Measurements from ENCODE around the gene ATP5PD.
A peak's percentile ranks its signal among the peaks of the same experiment; 100 is the strongest.
"Not testable (repeated sequence)": the region's sequence is repeated elsewhere in the genome, so short reads cannot be mapped to it uniquely, and the experiment has no call there.

The ATP5PD gene

DNA sequence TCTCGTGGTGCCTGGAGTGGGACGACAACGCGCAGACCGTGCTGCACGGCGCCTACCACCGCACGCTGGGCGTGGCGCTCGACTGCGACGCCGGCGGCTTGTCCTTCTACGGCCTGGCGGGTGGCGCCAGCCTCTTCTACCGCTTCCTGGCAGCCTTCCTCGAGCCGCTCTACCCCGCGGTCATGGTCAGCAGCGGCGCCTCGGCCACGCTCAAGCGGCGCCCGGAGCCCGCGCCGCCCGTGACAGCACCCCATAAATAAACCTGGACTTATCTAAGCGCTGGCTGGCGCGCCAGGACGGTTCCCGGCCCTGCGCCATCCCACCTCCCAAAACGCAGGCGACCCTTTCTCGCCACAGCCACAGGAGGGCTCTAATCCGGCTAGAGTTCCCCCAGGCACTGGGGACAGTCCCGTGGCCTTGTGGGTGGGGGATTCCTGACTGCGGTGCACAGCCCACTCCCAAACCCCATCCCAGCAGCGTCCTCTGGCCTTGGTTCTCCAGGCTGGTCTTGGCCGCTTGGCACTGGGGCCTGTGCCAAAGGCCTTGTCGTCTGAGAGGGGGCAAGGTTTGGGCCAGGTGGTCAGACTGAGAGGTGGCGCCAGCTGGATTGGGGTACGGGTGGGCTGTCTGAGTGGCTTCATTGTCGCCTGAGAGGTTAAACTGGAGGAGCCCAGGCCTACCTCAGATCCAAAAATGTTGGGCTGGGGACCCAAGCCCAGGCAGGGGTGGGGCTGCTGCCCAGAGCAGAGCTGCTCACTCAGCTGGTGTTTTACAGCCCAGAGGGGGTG is 30.9 kb upstream of the ATP5PD start:
- peak; percentile 40 for DNase-seq (ENCODE audit: low spot score)

DNA sequence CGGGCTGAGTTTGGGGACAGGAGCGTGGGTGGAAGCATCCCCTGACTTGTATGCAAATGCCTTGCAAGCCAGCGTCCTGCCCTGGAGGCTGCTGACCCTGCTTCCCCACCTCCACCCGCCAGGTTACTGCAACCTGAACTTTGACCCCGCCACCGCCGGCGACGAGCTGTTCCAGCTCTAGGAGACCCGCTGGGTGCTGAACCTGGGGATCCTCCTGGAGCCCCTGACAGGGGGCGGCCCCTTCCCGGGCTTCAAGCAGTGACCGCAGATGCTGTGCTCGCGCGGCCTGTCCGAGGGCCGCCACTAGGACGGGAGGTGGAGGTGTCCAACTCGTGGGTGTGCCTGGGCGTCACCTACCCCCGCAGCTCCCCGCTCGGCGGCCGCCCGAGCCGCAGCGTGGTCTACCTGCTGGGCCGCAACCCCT is 30.3 kb upstream of the ATP5PD start:
- no peak for DNase-seq (ENCODE audit: low spot score)

DNA sequence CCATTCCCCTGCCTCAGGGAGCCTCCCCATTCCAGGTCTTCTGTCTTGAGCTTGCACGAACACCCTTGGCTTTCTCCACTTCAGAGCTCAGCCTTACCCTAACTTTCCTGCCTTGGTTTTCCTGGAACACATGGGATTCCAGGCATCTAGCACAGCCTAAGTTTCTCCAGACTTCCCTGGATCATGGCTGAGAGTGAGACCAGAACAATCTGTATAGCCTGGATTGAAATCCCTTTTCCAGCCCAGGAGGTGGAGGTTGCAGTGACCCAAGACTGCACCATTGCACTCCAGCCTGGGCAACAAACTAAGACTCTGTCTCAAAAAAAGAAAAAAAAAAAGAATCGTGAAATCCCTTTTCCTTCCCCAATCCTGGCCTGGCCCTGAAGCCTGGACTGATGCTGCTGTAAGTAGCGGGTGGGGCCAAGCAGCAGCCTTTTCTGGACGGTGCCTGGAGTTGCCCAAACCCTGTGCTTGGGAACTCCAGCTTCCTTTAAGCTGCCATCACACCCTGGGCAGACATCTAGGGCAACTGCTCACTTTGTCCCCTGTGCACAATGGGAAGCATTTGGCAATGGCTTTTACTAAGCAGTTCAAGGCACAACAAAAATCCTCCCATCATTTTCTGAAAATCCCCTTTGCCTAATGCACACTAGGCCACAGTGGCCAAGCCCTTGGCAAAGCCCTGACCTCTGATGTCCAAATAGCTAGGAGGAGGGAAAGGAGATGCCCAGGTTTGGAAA is 29.0 kb upstream of the ATP5PD start:
- DNase-seq (ENCODE audit: low spot score) = no peak

DNA sequence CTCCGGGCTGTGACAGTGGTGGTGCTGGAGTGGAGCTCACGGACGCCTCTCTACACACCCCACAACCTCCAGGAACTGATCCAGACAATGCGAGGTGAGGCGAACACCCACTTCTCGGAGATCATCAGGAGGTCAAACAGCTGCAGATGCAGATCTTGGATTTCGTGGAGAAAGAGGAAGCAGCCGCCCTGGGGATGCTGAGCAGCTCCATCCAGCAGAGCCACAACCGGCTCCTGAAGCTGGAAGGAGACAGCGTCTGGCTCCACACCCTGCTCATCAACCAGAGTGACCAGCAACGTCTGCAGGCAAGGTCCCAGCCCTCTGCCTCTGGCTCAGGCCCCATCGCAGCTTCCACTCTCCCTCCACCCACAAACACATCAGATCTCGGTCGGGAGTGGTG is 27.8 kb upstream of the ATP5PD start:
- DNase-seq (ENCODE audit: low spot score) = no peak

DNA sequence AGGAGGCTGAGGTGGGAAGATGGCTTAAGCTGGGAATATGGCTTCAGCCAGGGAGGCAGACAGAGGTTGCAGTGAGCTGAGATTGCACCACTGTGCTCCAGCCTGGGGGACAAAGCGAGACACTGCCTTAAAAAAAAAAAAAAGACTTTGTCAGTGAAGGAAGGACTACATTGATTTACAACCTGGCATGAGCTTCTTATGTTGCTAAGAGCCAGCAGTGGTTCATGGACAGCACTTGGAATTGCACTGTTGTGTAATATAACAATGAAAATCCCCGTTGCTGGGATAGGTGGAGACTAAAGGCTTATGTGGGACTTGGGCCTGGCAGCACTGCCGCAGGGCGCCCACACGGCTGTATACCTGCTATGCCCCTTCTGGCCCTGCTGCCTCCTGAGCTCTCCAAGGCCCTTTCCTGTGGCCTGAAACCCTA is 26.9 kb upstream of the ATP5PD start:
- DNase-seq (ENCODE audit: low spot score) = no peak

DNA sequence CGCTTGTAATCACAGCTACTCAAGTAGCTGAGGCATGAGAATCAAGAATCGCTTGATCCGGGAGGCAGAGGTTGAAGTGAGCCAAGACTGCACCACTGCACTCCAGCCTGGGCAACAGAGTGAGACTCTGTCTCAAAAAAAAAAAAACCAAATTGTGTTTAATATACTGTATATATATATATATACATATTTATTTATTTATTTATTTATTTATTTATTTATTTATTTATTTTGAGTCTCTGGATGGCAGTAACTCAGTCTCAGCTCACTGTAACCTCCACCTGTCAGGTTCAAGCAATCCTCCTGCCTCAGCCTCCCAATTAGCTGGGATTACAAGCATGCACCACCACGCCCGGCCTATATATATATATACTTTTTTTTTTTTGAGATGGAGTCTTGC is 26.1 kb upstream of the ATP5PD start:
- not testable (repeated sequence) for DNase-seq (ENCODE audit: low spot score)

DNA sequence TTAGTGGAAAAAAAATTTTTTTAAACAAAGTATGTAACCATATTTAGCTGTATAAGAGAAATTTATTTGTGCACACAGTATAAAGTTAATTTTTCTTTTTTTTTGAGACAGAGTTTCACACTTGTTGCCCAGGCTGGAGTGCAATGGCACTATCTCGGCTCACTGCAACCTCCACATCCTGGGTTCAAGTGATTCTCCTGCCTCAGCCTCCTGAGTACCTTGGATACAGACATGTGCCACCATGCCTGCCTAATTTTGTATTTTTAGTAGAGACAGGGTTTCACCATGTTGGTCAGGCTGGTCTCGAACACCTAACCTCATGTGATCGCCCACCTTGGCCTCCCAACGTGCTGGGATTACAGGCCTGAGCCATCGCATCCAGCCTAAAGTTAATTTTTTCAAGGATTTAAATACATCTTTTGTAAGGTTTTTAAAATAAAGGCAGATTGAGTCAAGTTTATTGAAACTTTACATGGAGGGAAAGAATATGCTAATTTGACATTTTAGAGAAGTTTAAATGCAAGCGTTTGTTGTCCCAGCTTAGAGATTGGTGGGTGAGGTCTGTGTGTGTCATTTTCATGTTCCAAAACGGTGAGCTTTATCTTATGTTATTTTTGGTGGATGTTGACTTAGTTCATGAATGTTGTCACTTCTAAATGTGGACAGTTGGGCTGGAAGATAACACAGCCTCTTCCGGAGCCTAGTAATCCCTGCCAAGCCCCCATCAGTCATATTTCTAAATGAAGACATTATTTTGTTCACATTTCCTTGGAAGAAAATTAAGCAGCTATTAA is 24.9 kb upstream of the ATP5PD start:
- not testable (repeated sequence) for DNase-seq (ENCODE audit: low spot score)

DNA sequence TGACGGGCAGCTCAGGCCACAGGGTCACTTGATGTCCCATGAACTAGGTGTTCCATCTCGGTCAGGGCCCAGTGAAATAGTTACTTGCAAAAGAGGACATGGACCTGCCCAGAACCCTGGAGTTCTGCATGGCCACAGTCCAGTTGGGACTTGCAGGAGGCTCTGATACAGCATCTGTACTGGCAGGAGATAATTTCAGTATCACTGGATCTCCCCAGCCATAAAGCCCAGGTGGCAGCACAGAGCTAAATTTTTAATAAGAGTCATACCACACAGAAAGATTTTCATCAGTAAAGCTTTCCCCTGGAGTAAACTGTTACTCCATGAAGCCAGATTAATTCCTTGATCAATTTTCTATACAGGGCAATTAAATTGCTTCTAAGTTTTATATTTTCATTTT is 23.0 kb upstream of the ATP5PD start:
- DNase-seq (ENCODE audit: low spot score) = no peak

DNA sequence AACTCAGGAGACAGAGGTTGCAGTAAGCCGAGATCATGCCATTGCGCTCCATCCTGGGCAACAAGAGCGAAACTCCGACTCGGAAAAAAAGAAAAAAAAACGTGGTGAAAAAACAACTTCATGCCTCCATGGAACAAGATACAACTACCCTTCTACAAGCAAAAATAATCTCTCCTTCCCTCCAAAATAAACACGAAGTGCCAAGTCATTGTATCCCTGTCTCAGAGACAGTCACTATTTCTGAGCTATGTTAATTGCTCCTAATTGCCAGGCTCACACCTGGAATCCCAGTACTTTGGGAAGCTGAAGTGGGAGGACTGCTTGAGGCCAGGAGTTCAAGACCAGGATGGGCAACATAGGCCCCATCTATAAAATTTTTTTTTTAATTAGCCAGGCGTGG is 22.0 kb upstream of the ATP5PD start:
- no peak for DNase-seq (ENCODE audit: low spot score)

DNA sequence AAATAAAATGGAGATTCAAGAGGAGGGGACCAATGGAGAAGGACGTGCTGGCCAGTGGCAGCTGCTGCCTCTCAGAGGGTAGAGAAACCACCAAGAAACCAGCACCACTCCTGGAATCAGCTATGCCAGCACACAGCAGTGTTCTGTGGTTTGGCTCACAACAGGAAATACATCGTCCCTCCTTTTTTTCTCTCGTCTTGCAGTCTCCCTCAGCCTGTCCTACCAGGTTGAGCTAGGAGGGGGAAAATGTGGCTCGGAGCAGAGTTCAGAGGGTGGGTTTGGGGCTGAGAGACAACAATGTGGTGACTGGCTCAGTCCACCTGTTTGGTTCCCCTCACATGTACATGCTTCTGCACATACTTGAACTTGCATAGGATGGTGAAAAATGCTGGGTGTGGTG is 21.1 kb upstream of the ATP5PD start:
- DNase-seq (ENCODE audit: low spot score) = peak; percentile 51

DNA sequence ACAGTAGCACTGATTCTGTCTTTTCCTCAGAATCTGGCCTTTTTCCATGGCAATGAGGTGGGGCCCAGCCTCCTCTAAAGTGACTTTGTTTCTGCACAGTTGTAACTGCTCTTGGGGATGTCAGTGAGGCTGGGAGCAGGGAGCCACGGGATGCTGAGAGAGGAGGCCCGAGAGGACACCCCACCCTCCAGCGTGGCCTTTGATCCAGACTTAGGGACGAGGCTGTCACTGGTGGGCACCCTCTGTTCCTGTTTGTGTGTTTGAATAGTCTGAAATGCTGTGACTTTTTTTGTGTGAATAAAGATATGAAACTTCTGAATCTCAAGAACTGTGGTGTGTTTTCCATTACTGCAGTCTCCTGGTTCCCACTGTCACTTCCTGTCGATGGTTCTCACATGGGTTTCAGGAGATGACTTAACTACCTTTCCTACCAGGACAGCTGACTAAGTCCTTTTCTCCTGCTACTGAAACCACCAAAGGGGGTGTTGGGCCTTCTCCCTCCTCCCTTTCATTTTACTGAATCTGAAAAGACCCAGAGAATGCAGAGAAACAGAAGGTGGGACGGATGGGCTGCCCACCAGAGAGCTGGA is 18.9 kb upstream of the ATP5PD start:
- DNase-seq (ENCODE audit: low spot score) = no peak

DNA sequence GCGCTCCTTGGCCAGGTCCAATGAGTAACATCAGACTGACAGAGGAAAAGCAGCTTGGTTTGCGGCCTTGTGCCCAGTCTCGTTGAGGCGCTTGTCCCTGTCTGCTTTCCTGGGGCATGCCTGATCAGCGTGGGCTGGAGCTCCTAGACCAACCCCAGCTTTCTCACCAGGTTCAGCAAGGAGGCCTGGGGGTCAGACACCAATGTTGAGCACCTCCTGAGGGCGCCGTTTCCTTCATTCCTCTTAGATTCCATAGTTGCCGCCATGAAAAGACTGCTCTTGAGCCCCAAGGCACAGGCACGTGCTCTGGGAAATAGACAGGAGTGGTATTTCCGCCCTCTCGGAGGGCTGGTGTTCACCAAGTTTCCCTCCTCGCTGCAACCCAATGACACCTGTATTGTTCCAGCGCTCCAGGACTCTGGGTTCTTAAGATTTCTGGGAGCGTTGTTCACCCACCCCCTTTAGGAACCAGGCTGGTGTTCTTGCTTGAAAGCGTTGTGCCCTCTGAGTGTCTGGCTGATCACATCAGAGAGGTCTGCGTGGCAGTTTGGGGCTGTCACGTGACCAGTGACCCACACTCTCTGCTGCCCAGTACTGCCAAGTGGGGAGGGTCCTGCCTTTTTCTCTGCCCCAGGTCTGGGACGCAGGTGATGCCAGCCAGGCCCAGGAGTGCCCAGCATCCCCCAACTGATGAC is 18.2 kb upstream of the ATP5PD start:
- no peak for DNase-seq (ENCODE audit: low spot score)

DNA sequence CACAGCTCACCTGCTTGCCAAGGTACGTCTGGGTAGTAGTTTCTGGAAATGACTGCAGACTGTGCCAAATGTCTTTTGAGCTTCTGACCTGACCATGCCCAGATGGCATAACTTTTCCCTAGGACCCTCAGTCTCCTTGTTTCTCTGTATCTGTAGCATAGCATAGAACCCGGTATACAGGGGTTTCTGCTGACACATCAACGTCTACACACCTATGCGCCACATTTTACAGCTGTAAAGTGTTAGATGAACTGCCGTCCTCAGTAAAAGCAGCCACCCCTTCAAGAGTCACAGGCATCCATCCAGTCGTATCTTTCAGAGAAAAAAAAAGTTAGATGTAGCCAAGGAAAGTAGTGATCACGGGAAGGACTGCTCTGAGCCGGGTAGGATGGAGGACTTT is 17.7 kb upstream of the ATP5PD start:
- no peak for DNase-seq (ENCODE audit: low spot score)

DNA sequence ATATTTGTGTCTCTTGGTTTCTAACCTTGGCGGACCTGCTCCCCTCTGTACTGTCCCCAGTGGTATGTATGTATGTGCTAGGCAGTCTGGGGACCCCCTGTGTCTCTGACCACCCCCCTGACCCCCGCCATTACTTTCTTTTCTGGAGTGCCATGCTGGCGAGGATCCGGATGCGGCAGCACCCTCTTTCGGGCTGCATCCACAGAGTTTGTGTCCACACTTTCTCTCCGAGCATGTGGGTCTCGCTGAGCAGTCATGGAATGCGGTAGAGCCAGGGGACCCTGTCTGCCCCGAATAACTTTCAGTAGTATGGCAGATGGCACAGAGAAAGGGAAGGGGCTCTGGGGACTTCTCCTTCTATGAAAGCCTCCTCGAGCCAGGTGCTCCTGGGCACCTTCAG is 17.3 kb upstream of the ATP5PD start:
- no peak for DNase-seq (ENCODE audit: low spot score)

DNA sequence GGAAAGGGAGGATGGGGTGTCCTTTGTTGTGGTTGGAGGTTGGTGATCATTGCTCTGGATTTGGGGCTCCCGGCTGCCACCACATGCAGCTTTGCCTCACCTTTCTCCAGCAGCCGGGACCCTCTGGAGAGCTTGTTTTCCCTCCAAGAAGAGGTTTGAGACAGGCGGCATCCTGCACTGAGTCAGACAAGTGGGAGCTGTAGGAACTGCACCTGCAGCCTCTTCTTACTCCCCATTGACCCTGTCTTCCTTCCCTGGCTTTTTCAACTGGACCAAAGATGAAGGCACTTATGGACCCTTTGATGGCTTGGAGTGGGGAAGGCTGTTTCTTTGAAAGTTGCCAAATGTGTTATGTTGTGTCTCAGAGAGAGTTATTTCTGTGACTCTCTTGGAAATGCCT is 16.9 kb upstream of the ATP5PD start:
- no peak for DNase-seq (ENCODE audit: low spot score)

DNA sequence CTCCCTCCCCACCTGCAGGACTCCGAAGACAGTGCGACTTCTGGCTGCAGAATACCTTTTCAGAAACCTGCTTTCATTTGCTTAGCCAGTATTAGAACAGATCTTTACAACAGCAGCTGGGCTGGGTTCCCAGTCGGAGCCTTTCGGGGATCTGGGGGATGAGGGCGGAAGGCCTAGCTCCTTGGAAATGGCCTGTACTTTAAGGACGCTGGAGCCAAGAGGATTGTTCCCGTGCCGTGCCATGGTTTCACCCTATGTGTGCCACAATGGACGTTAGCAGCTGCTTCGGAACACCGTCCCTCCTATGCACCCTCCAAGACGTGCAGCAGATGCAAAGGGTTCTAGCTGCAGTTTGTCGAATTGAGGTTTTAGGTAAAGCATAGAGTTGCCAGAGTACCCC is 16.4 kb upstream of the ATP5PD start:
- DNase-seq (ENCODE audit: low spot score) = no peak

DNA sequence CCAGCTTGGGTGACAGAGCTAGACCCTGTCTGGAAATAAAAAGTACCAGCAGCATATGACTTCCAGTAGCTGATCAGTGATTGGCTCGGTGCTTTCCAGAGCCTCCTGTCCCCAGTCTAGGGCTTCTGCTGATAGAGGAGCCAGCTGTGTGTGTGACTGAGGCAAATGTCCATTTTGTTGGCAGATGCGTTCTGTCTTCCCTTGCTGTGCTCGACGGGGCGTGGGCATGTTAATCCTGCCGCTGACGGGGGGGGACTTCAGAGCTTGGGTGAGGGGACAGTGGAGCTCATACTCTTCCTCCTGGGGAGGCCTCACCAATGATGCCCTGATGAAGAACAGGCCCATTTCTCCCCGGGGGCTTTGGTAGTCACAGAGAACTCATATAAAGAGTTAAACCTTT is 14.8 kb upstream of the ATP5PD start:
- DNase-seq (ENCODE audit: low spot score) = no peak

DNA sequence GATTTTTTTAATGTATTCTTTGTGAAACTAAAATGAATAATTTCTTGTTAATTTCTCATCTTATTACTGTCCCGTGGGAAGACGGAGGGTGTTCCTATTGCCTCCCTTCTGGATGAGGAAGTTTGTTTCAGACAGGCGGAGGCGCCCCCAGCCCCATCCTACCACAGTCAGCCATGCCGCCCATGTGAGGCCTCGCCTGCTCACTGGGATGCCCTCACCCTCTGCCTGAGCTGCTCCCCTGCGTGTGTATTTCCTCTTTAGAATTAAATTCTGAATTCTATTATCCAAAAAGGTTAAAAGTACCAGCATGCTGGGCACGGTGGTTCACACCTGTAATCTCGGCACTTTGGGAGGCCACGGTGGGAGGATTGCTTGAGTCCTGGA is 14.3 kb upstream of the ATP5PD start:
- DNase-seq (ENCODE audit: low spot score) = no peak

DNA sequence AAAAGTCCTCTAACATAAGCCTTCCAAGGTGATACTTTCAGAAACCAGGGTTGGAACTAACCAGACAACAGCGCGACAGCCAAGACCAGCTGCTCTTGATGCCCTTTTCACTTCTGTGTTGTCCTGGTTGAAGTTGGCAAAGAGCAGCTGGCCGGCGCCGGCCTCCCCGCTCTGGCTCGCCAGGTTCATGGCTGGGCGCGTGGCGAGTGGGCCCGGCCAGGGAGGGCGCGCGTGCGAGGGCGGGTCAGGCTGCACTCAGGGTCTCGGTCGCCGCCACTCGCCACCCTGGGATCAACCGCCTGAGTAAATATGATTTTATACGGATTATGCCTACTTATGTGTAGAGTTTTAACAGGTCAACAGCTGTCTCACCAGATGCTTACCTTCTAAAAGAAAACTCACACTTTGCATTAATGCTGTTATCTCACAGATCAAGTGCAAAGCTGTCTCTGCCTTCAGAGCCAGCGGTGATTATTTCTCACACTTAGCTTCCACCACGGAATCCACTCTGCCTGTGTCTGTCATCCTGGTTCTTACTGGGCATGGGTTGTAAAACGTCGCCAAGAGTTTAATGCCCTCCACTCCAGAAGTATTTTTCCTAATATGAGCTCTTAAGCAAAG is 13.8 kb upstream of the ATP5PD start:
- DNase-seq (ENCODE audit: low spot score) = no peak

DNA sequence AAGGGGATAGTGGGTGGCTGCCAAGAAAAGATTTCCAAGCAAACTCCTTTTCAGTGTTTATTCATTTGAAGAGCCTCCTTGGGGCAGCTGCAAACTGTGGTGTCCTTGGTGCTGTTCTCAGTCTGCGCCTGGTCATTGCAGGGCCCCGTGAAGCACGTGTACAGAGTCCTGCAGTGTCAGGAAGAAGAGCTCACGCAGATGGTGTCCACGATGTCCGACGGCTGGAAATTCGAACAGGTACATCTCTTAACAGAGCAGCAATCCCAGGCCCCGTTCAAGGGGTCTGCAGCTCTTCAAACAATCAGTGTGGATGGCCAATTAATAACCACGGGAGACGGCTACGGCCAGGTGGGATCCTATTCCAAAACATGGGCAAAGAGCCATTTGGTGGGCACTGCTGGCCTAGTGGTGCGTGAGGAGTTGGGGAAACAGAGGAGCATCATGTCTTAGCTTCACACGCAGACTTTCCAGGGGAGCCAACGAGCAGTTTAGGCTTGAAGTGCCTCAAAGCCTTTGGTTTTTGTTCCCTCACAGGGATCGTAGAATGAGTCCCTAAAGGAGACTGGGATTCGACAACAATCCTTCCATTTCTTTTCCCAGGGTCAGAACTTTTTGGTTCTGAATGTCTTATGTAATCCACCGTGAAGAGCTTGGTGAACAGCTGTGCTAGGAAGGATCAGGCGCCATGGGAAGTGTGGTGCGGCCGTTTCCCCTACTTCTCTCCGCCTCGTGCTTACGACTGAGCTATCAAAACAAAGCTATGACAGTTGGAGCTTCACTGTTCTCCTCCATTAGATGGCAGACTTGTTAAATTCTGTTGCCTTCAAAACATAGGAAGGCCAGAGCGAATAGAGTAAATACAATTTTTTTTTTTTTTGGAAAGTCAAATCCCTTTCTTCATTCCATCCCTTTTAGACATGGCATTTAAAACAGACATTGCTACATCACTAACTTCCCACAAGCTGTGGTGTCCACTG is 12.9 kb upstream of the ATP5PD start:
- DNase-seq (ENCODE audit: low spot score) = peak; percentile 27
